EL (cell line): Measurements from ENCODE around the gene MRPL58.

ENCODE experiments used
- DNase-seq: peaks from one replicate; pipeline ENCODE4 v3.0.0-alpha.2; 2016

The MRPL58 gene

GRCh38 chr17:75048249-75048878, 35.9 kb downstream of the MRPL58 start:
- DNase-seq = no peak

DNA sequence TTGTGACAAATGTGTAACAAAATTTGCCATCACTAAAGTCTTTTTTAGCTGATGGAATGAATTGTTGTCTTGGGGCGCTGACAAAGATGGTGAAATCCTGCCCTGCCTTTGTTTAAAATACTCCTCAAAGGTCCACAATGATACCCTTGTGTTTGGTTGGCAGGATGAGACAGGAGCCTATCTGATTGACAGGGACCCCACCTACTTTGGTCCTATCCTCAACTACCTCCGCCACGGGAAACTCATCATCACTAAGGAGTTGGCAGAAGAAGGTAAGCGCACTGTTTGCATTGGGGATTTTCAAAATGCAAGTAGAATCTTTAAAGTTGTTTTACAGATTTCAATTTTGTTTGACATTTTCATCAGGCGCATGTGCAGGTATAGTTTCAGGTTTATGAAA, 36.6 kb downstream of the MRPL58 start:
- DNase-seq = no peak

DNA sequence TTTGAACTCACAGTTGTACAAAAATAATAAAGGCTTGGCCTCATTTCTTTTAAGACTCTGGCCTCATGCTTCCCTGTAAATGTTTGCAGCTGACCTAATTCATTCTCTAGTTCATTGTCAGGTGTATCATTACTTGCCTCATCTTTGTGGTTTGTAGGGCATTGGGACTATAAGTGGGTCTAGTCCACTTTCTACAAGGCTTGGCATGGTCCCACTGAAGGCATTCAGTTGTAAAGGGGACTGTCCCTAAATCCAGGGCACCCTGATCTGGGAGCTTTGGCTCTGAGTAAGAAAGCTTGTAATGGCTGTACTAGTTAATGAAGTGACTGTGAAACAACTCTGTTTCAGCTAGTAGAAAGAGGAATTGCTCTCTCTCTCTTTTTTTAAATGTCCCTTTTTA, 37.2 kb downstream of the MRPL58 start:
- no peak for DNase-seq

DNA sequence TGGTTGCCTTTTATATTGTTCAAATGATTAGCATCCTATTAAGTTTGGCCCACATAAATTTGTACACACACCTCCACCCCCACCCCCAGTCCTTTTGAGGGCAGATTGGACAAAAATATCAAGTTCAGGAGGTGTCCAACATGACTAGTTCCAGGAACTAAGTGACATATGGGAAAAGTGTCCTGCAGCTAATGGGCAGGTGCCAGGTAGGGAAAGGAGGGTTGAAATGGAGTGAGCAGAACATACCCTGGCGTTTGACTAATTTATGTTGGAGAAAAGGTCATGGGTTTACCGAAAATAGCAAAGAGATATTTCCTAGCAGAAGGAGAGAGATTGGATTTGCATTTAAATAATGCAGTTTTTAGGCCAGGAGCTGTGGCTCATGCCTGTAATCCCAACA, 39.5 kb downstream of the MRPL58 start:
- DNase-seq = no peak

GRCh38 chr17:75059369-75060345, 47.2 kb downstream of the MRPL58 start:
- DNase-seq = peak; percentile 53

DNA sequence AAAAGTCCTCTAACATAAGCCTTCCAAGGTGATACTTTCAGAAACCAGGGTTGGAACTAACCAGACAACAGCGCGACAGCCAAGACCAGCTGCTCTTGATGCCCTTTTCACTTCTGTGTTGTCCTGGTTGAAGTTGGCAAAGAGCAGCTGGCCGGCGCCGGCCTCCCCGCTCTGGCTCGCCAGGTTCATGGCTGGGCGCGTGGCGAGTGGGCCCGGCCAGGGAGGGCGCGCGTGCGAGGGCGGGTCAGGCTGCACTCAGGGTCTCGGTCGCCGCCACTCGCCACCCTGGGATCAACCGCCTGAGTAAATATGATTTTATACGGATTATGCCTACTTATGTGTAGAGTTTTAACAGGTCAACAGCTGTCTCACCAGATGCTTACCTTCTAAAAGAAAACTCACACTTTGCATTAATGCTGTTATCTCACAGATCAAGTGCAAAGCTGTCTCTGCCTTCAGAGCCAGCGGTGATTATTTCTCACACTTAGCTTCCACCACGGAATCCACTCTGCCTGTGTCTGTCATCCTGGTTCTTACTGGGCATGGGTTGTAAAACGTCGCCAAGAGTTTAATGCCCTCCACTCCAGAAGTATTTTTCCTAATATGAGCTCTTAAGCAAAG, 48.1 kb downstream of the MRPL58 start:
- no peak for DNase-seq

DNA sequence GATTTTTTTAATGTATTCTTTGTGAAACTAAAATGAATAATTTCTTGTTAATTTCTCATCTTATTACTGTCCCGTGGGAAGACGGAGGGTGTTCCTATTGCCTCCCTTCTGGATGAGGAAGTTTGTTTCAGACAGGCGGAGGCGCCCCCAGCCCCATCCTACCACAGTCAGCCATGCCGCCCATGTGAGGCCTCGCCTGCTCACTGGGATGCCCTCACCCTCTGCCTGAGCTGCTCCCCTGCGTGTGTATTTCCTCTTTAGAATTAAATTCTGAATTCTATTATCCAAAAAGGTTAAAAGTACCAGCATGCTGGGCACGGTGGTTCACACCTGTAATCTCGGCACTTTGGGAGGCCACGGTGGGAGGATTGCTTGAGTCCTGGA, 48.6 kb downstream of the MRPL58 start:
- DNase-seq = no peak

GRCh38 chr17:75061618-75062017, 49.1 kb downstream of the MRPL58 start:
- DNase-seq = no peak

GRCh38 chr17:75063201-75063600, 50.7 kb downstream of the MRPL58 start:
- DNase-seq = no peak

DNA sequence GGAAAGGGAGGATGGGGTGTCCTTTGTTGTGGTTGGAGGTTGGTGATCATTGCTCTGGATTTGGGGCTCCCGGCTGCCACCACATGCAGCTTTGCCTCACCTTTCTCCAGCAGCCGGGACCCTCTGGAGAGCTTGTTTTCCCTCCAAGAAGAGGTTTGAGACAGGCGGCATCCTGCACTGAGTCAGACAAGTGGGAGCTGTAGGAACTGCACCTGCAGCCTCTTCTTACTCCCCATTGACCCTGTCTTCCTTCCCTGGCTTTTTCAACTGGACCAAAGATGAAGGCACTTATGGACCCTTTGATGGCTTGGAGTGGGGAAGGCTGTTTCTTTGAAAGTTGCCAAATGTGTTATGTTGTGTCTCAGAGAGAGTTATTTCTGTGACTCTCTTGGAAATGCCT, 51.2 kb downstream of the MRPL58 start:
- no peak for DNase-seq

GRCh38 chr17:75064040-75064439, 51.6 kb downstream of the MRPL58 start:
- DNase-seq = no peak

GRCh38 chr17:75064460-75064859, 52.0 kb downstream of the MRPL58 start:
- DNase-seq = no peak

GRCh38 chr17:75064867-75065561, 52.5 kb downstream of the MRPL58 start:
- no peak for DNase-seq

DNA sequence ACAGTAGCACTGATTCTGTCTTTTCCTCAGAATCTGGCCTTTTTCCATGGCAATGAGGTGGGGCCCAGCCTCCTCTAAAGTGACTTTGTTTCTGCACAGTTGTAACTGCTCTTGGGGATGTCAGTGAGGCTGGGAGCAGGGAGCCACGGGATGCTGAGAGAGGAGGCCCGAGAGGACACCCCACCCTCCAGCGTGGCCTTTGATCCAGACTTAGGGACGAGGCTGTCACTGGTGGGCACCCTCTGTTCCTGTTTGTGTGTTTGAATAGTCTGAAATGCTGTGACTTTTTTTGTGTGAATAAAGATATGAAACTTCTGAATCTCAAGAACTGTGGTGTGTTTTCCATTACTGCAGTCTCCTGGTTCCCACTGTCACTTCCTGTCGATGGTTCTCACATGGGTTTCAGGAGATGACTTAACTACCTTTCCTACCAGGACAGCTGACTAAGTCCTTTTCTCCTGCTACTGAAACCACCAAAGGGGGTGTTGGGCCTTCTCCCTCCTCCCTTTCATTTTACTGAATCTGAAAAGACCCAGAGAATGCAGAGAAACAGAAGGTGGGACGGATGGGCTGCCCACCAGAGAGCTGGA, 53.2 kb downstream of the MRPL58 start:
- DNase-seq = no peak

GRCh38 chr17:75067856-75068255, 55.4 kb downstream of the MRPL58 start:
- no peak for DNase-seq

GRCh38 chr17:75068750-75069149, 56.3 kb downstream of the MRPL58 start:
- no peak for DNase-seq

- no peak for DNase-seq
Observed at GRCh38 chr17:75069783-75070182, 57.3 kb downstream of the MRPL58 start.
